Spleen (tissue), 7 donors: ENCODE measurements around the gene FTO.

Experiments
- POLR2A ChIP-seq, 3 donors: fragments of 450-650 bp; IDR thresholded peaks; one replicate each; pipeline ENCODE4 v1.5.1; 2017; ENCODE audit warnings: antibody characterized with exemption in 3 of 3, mild to moderate bottlenecking in 1 of 3
- POLR2AphosphoS5 ChIP-seq, 3 donors: sonication (generic); formaldehyde crosslinking; IDR thresholded peaks; one replicate each; pipeline ENCODE4 v1.5.1; 2017; ENCODE audit warnings: antibody characterized with exemption in 3 of 3
- TF ChIP-seq, protein P1 (sequence below), 11 experiments: fragments of 200-600 bp in 7 of 11; fragments of 450-650 bp in 4 of 11; sonication (generic) in 4 of 11; IDR thresholded peaks in 8 of 11; conservative IDR thresholded peaks in 3 of 11; 1 replicate in 7 of 11; 2 replicates in 4 of 11; pipeline versions ENCODE4 v1.4.0 to v1.8.0; 2016 to 2021; ENCODE audit warnings: antibody characterized with exemption in 11 of 11, inconsistent platforms in 4 of 11, mild to moderate bottlenecking in 1 of 11
- donor health status: DM: no; HTN: no; CAD: no; lungs with moderate emphysema.
- donor health status: DM: no; HTN: no; CAD: no.
- donor health status: DM: no; HTN: no; CAD: no.

DNA sequence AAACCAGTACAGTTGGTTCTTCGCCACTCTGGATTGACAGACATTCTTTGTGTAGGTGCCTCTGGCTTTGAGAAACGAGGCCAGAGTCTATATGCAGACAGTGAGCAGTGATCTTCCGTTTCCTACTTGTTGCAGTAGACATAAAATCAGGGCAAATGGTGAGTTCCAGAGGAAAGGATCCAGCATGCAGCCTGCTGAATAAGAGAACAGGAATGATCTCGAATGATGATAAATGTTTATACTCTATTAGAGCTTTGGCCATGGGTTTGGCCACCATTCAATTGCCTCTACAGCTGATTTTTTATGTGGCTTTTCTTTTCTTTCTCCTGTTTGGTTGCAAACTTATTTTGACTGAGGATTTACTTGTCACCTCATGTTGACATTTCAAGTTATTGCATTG, 295.9 kb downstream of the FTO start:
- TF ChIP-seq POLR2AphosphoS5 (IDR thresholded peaks at IDR 0.05), result no peak
- TF ChIP-seq, protein P1, sequence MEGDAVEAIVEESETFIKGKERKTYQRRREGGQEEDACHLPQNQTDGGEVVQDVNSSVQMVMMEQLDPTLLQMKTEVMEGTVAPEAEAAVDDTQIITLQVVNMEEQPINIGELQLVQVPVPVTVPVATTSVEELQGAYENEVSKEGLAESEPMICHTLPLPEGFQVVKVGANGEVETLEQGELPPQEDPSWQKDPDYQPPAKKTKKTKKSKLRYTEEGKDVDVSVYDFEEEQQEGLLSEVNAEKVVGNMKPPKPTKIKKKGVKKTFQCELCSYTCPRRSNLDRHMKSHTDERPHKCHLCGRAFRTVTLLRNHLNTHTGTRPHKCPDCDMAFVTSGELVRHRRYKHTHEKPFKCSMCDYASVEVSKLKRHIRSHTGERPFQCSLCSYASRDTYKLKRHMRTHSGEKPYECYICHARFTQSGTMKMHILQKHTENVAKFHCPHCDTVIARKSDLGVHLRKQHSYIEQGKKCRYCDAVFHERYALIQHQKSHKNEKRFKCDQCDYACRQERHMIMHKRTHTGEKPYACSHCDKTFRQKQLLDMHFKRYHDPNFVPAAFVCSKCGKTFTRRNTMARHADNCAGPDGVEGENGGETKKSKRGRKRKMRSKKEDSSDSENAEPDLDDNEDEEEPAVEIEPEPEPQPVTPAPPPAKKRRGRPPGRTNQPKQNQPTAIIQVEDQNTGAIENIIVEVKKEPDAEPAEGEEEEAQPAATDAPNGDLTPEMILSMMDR (IDR thresholded peaks at IDR 0.05 in 8 of 11, conservative IDR thresholded peaks at IDR 0.05 in 3 of 11), result no peak
- TF ChIP-seq POLR2A (IDR thresholded peaks at IDR 0.05), result no peak
